Measurements from ENCODE around the gene MAGEF1.

Gene MAGEF1

GRCh38 chr3:184719709-184720108 is 7.8 kb upstream of the MAGEF1 start:
- no peak for DNase-seq

DNA sequence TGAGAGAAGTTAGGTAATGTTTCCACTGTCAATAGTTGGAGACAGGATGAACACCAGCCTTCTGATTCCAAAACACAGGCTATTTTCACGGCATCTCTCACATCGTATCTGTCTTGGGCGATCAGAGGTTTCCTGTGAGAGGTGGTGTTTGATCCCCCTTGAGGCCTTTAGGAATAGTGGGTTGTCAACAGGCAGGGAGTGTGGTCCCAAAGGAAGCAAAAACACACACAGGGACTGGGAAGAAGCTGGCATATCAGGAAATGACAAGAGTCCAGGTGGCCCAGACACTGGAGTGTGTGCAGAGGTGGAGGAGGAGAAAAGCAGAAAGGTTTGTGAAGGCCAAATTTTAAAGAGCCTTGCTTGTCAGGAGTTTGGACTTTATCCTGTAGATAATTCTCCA is 6.6 kb upstream of the MAGEF1 start:
- no peak for DNase-seq

GRCh38 chr3:184717399-184717983 is 5.6 kb upstream of the MAGEF1 start:
- DNase-seq: no peak

DNA sequence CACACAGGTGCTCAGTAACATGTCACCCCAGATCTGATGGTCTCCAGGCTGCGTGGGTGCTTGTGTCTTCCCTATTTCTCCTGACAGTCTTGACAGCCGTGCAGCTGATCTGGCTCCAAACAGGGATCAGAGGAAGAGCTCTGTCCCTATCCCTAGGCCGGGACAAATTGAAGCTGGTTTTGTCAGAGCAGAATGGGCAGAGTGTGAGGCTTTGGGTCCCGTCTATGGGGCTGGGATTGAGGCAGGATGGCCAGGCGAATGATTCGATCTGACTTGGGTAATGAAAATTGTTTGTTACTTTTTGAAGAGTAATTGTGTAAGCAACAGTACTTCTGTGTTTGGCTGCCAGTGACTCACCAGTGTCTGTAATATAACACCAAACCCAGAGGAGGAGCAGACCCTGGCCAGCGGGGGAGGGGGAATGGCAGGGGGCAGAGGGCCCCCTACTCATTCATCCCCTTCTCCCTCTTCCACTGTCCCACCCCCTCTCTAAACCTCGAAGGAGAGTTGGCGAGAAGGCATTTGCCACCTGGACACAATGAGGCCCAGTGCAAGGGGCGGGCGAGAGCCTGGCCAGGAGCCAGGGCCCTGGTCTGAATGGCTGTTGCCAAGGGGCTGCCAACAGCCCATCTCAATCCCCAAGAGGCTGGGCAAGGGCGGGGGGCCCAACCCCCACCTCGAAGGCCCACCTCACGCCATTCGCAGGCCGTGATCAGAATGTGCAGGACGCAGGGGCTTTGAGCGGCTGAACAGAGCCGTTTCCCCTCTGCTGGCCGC is 4.9 kb upstream of the MAGEF1 start:
- DNase-seq: no peak

GRCh38 chr3:184715943-184716621 is 4.2 kb upstream of the MAGEF1 start:
- no peak for DNase-seq

DNA sequence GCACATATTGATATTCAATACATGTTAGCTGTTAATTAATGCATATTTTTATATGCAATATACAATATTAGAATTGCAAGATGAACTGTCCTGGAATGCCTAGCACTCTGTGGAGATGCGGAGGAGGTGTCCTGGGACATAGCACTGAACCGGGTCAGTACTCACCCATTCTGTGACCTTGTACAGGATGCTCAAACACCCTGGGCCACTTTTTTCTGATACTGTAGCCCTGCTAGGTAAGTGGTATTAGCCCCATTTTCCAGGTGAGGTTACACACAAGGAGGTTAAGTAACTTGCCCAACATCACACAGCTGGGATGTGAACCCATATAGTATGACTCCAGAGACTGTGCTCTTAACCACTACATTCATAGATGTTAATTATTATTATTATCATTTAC is 1.7 kb upstream of the MAGEF1 start:
- DNase-seq: no peak

- DNase-seq: no peak
Observed at GRCh38 chr3:184713040-184713355, 1.1 kb upstream of the MAGEF1 start.

GRCh38 chr3:184712248-184713039 is 580 bp upstream of the MAGEF1 start:
- no peak for DNase-seq

GRCh38 chr3:184710870-184711492 is 883 bp downstream of the MAGEF1 start:
- peak; percentile 48 to 50 for DNase-seq

DNA sequence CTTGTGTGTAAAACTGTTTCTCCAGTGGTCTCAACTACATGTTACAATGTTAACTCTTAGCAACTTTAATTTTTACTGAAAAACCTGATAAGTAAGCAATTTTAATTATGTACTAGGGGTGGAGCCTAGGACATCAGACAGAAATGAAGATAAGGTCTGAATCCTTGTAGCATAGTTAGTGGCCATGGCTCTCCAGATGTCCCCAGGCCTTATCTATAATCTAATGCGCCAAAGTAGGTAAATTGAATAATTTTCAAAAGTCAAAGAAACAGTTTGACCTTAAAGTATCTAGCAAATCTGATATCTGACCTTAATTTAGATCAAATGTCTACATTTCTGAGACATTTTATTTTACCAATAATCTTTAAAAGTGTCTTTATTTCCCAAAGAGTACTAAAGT is 8.2 kb downstream of the MAGEF1 start:
- no peak for DNase-seq

GRCh38 chr3:184700759-184701158 is 11.1 kb downstream of the MAGEF1 start:
- DNase-seq: no peak

DNA sequence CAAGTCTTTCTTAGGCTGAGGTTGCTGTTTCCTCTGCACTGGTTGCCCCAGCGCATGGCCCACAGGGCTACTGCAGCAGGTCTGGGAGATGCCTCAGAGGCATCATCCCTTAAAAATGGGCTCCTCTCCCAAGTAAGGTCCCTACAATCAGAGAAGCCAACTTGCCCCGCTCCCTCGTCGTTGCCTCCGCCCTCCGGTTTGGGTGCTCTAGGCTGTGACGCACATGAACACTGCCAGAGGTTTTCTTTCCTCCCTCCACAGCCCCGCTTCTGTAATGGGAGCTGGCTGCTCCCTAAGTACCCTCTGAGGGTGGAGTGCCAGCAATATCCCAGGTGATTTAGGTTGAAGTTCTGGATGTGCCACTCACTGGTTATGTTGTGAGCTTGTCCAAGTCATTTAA is 14.0 kb downstream of the MAGEF1 start:
- DNase-seq: no peak

GRCh38 chr3:184696697-184697096 is 15.2 kb downstream of the MAGEF1 start:
- no peak for DNase-seq

DNA sequence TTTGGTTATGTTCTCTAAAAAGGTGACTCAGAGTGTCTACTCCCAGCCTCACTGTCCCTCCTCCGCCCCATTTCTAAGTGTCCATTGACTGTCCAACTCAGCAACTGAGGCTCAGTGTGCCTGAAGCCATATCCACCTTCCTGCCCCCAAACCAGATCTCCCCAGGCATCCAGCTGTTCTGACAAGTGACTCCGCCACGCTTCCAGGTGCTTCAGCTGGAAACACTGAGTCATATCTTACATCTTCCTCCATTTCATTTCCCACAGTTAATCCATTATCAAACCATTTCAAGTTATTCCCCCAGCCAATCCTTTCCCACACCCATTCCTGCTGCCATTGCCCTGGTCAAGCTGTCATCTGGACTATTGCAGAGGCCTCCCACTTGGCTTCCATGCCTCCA is 17.1 kb downstream of the MAGEF1 start:
- DNase-seq: no peak

GRCh38 chr3:184694133-184694665 is 17.7 kb downstream of the MAGEF1 start:
- DNase-seq: no peak

DNA sequence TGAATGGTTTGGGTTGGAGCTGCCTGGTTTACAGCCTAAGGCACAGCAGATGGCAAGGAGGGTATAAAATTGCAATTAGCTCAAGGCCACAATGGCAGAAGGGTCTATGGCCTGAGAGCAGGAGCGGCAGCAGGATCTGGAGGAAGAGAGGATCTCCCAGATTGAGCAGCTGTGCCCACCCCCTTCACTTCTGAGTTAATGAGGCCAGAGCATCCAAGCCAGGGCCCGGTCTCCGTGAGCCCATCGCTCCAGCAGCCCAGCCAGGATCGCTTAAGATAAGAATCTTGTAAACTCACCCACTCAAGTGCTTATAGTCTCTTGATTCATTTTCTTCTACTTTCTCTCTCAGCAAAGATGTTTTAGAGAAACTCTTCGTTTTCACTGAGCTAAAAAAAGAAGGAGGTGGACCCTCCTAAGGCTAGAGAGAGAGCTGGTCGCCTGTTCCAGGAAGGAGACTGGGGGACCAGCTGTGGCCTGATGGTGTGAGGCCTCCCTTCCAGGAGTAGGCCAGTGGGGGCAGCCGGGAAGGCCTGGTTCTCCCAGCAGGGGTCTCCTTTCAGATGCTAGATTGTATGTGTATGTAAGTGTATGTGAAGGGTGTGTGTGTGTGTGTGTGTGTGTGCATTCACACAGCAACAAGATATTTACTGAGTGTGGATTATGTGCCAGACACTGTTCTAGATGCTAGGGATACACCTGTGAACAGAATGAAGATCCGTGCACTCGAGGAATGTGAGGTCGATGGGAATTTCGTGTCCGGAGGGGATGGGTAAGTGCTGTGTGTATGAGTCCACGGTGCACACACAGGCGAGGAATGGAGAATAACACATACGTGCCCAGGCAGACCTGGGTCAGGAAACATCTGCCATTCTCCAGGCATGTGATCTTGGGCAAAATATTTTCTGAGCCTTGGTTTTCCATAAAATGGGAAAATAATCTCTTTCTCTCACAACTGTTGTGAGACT is 18.6 kb downstream of the MAGEF1 start:
- no peak for DNase-seq

DNA sequence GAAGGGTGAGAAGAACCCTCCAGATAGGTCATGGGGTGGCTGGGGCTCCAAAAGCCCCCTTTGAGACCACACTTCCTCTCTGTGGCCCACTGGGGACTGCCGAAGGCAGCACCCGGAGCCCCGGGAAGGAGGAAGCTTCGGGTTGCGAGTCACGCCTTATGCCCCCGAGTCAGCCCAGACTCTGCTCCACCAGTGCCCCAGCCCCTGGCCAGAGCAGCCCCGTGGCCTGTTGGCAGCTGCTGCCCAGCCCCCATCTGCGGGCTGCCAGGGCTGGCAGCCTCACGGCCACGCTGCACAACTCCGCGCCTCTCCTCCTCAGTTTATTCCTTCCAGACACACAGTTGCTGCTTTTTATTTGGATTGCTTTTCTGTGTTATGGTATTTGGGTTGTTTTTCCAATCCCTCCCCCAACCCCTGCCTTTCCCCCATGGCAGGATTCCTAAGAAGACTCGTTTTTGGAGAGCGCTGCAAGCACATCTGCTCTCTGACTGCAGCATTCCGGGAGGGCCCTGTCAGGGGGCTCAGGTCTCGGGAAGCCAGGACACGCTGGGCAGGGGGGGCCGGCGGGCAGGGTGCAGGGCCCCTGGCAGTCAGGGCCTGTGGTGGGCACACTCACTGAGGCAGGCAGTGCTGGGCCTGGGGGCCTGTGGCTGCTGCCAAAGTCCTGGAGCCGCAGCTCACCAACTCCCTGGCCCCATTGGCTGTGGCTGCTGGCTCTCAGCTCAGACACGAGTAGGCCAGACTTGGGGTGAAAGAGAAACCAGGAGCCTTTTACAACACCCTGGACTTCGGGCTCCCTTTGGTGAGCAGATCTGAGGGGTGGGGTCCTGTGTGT is 20.2 kb downstream of the MAGEF1 start:
- DNase-seq: no peak

- DNase-seq: no peak
Observed at GRCh38 chr3:184690192-184690883, 21.5 kb downstream of the MAGEF1 start.

DNA sequence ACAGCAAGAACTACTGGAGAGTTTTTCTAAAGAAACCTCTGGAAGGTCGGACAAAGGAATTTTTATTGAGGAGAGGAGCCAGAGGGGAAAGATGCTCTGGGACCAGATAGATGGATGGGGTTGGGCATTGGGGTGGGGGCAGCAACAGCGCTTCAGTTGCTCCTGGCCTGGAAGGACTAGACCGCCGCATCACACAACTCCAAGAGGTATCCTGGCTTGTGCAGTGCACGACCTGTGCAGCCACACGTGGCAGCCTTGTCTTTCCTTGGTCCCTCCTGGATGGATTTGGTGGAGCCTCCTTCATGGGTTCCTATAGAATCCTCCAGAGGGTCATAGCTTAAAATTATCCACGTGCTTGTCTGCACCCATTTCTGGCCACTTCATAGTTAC is 23.0 kb downstream of the MAGEF1 start:
- DNase-seq: no peak

Measured in activated T-cell treated with anti-CD3 and anti-CD28 coated beads, Interleukin-2, amount 50 U/mL, for 48 hours (primary cell).